Measurements from ENCODE around the gene NYNRIN.

The NYNRIN gene

GRCh38 chr14:24425704-24426103 is 26.9 kb downstream of the NYNRIN start:
- Histone ChIP-seq H3K4me1 (ENCODE audit: control insufficient read depth in 1 of 2, insufficient read depth in 2 of 2, low read length in 2 of 2) (peaks cover 50 to 51% of the 10 kb centered on the region in 2 donors), H3K9ac (ENCODE audit: low read depth in 1 of 2, low read length in 2 of 2) (no peak overlapping the region), H3K27ac (ENCODE audit: low read depth, low read length) (no peak overlapping the region)

GRCh38 chr14:24426150-24426911 is 27.5 kb downstream of the NYNRIN start:
- Histone ChIP-seq H3K9me3 (ENCODE audit: control insufficient read depth in 1 of 2, low read length in 2 of 2) (no peaks in the 10 kb centered on the region), H3K36me3 (ENCODE audit: control insufficient read depth in 1 of 2, insufficient read depth in 2 of 2, low read length in 2 of 2) (peaks cover 0 to 3% of the 10 kb centered on the region in 2 donors), H3K4me3 (ENCODE audit: low read depth in 1 of 2, low read length in 2 of 2) (peak overlapping the region; percentile 51 to 60), H3K27me3 (ENCODE audit: control insufficient read depth in 1 of 2, insufficient read depth in 2 of 2, low read length in 2 of 2) (no peaks in the 10 kb centered on the region), H3K27ac (ENCODE audit: low read depth, low read length) (peak overlapping the region; percentile 35), H3K9ac (ENCODE audit: low read depth in 1 of 2, low read length in 2 of 2) (peak overlapping the region in 1 of 2 donors; percentile 8), H3K4me1 (ENCODE audit: control insufficient read depth in 1 of 2, insufficient read depth in 2 of 2, low read length in 2 of 2) (peaks cover 56 to 57% of the 10 kb centered on the region in 2 donors)

More at GRCh38 chr14:24425704-24426103, 26.9 kb downstream of the NYNRIN start:
- H3K9me3 ChIP-seq (ENCODE audit: control insufficient read depth in 1 of 2, low read length in 2 of 2): no peaks in the 10 kb centered on the region
- H3K36me3 ChIP-seq (ENCODE audit: control insufficient read depth in 1 of 2, insufficient read depth in 2 of 2, low read length in 2 of 2): peaks cover 0 to under 1% of the 10 kb centered on the region in 2 donors
- no peaks in the 10 kb centered on the region for H3K27me3 ChIP-seq (ENCODE audit: control insufficient read depth in 1 of 2, insufficient read depth in 2 of 2, low read length in 2 of 2)
- peak overlapping the region in 1 of 2 donors; percentile 60 for H3K4me3 ChIP-seq (ENCODE audit: low read depth in 1 of 2, low read length in 2 of 2)

GRCh38 chr14:24426912-24427536 is 28.2 kb downstream of the NYNRIN start:
- H3K4me1 ChIP-seq (ENCODE audit: control insufficient read depth in 1 of 2, insufficient read depth in 2 of 2, low read length in 2 of 2): peaks cover 63 to 64% of the 10 kb centered on the region in 2 donors

GRCh38 chr14:24427537-24428508 is 29.0 kb downstream of the NYNRIN start:
- H3K36me3 ChIP-seq (ENCODE audit: control insufficient read depth in 1 of 2, insufficient read depth in 2 of 2, low read length in 2 of 2): peaks cover 10 to 11% of the 10 kb centered on the region in 2 donors
- H3K27ac ChIP-seq (ENCODE audit: low read depth, low read length): peak overlapping the region; percentile 74
- peaks cover 63 to 66% of the 10 kb centered on the region in 2 donors for H3K4me1 ChIP-seq (ENCODE audit: control insufficient read depth in 1 of 2, insufficient read depth in 2 of 2, low read length in 2 of 2)
- peak overlapping the region; percentile 42 to 59 for H3K4me3 ChIP-seq (ENCODE audit: low read depth in 1 of 2, low read length in 2 of 2)
- H3K9ac ChIP-seq (ENCODE audit: low read depth in 1 of 2, low read length in 2 of 2): peak overlapping the region; percentile 30 to 71
- H3K9me3 ChIP-seq (ENCODE audit: control insufficient read depth in 1 of 2, low read length in 2 of 2): no peaks in the 10 kb centered on the region
- no peaks in the 10 kb centered on the region for H3K27me3 ChIP-seq (ENCODE audit: control insufficient read depth in 1 of 2, insufficient read depth in 2 of 2, low read length in 2 of 2)

More at GRCh38 chr14:24426912-24427536, 28.2 kb downstream of the NYNRIN start:
- Histone ChIP-seq H3K4me3 (ENCODE audit: low read depth in 1 of 2, low read length in 2 of 2) (peak overlapping the region; percentile 55 to 59), H3K27ac (ENCODE audit: low read depth, low read length) (peak overlapping the region; percentile 74), H3K27me3 (ENCODE audit: control insufficient read depth in 1 of 2, insufficient read depth in 2 of 2, low read length in 2 of 2) (no peaks in the 10 kb centered on the region), H3K9me3 (ENCODE audit: control insufficient read depth in 1 of 2, low read length in 2 of 2) (no peaks in the 10 kb centered on the region), H3K9ac (ENCODE audit: low read depth in 1 of 2, low read length in 2 of 2) (peak overlapping the region in 1 of 2 donors; percentile 71), H3K36me3 (ENCODE audit: control insufficient read depth in 1 of 2, insufficient read depth in 2 of 2, low read length in 2 of 2) (peaks cover 2 to 4% of the 10 kb centered on the region in 2 donors)

- Histone ChIP-seq H3K9ac (ENCODE audit: low read depth in 1 of 2, low read length in 2 of 2) (peak overlapping the region; percentile 78 to 98), H3K9me3 (ENCODE audit: control insufficient read depth in 1 of 2, low read length in 2 of 2) (no peaks in the 10 kb centered on the region), H3K4me1 (ENCODE audit: control insufficient read depth in 1 of 2, insufficient read depth in 2 of 2, low read length in 2 of 2) (peaks cover 60 to 66% of the 10 kb centered on the region in 2 donors), H3K36me3 (ENCODE audit: control insufficient read depth in 1 of 2, insufficient read depth in 2 of 2, low read length in 2 of 2) (peaks cover 19 to 20% of the 10 kb centered on the region in 2 donors), H3K27ac (ENCODE audit: low read depth, low read length) (peak overlapping the region; percentile 96), H3K4me3 (ENCODE audit: low read depth in 1 of 2, low read length in 2 of 2) (peak overlapping the region; percentile 96 to 97), H3K27me3 (ENCODE audit: control insufficient read depth in 1 of 2, insufficient read depth in 2 of 2, low read length in 2 of 2) (no peaks in the 10 kb centered on the region)
Measured at GRCh38 chr14:24428628-24429394, 30.0 kb downstream of the NYNRIN start.

DNA sequence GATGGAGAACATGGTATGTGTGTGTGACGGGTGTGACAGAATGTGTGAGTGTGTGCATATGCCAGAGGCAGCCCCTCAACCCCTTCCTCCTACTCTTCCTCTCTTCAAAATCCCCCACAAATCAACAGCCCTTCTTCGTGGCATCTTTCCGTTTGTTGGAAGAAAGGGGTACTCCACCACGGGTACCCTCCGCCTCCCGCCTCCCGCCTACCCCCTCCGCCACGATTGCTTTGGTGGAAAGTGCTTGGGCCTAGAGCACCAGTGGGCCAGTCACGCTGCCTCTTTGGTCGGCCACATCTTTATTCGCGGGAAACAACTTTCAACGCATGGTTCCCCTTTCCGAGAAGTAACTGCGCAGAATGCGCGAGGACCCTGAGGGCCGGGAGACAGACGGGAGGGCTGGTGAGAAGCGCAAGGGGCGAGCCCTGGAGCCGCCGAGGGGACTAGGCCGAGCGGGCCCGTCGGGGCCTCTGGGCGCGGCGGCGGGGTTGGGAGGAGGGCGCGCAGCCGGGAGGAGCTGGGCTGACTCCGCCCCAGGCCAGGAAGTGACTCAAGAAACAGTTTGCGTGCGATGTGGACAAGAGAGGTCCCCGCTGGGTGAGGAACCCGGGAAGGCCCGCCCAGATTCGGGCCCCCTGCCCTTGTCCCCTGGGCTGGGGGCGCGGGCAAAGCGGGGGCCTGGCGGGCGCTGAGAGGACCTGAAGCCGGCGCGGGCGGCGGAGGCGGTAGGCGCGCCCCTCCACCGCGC is 30.8 kb downstream of the NYNRIN start, which contains the start of the genes CBLN3 and KHNYN:
Gene CBLN3, minus strand, starts transcription at position 274 of the 748 bp plus-strand sequence. CDS start 614 bp downstream, outside the sequence.
Gene KHNYN, plus strand, starts transcription at position 560 of the 748 bp plus-strand sequence. CDS start 777 bp downstream, outside the sequence.
- peak within 1 kb of the TSS; percentile 98 to 100 for H3K9ac ChIP-seq (ENCODE audit: low read depth in 1 of 2, low read length in 2 of 2)
- no peaks in the 10 kb centered on the region for H3K9me3 ChIP-seq (ENCODE audit: control insufficient read depth in 1 of 2, low read length in 2 of 2)
- peaks cover 60 to 66% of the 10 kb centered on the region in 2 donors for H3K4me1 ChIP-seq (ENCODE audit: control insufficient read depth in 1 of 2, insufficient read depth in 2 of 2, low read length in 2 of 2)

GRCh38 chr14:24430143-24430681 is 31.4 kb downstream of the NYNRIN start:
- no peaks in the 10 kb centered on the region for H3K9me3 ChIP-seq (ENCODE audit: control insufficient read depth in 1 of 2, low read length in 2 of 2)
- peak overlapping the region; percentile 98 to 100 for H3K9ac ChIP-seq (ENCODE audit: low read depth in 1 of 2, low read length in 2 of 2)
- H3K4me3 ChIP-seq (ENCODE audit: low read depth in 1 of 2, low read length in 2 of 2): peak overlapping the region; percentile 96 to 97
- H3K36me3 ChIP-seq (ENCODE audit: control insufficient read depth in 1 of 2, insufficient read depth in 2 of 2, low read length in 2 of 2): peaks cover 20 to 25% of the 10 kb centered on the region in 2 donors
- H3K27me3 ChIP-seq (ENCODE audit: control insufficient read depth in 1 of 2, insufficient read depth in 2 of 2, low read length in 2 of 2): no peaks in the 10 kb centered on the region
- H3K4me1 ChIP-seq (ENCODE audit: control insufficient read depth in 1 of 2, insufficient read depth in 2 of 2, low read length in 2 of 2): peaks cover 55 to 63% of the 10 kb centered on the region in 2 donors
- peak overlapping the region; percentile 96 for H3K27ac ChIP-seq (ENCODE audit: low read depth, low read length)

More for the DNA sequence above, 30.8 kb downstream of the NYNRIN start, which contains the start of the genes CBLN3 and KHNYN:
- H3K36me3 ChIP-seq (ENCODE audit: control insufficient read depth in 1 of 2, insufficient read depth in 2 of 2, low read length in 2 of 2): peaks cover 20 to 25% of the 10 kb centered on the region in 2 donors
- H3K27ac ChIP-seq (ENCODE audit: low read depth, low read length): peak within 1 kb of the TSS; percentile 96
- H3K4me3 ChIP-seq (ENCODE audit: low read depth in 1 of 2, low read length in 2 of 2): peak within 1 kb of the TSS; percentile 96 to 97
- no peaks in the 10 kb centered on the region for H3K27me3 ChIP-seq (ENCODE audit: control insufficient read depth in 1 of 2, insufficient read depth in 2 of 2, low read length in 2 of 2)

- Histone ChIP-seq H3K9ac (ENCODE audit: low read depth in 1 of 2, low read length in 2 of 2) (peak overlapping the region; percentile 98 to 100), H3K27ac (ENCODE audit: low read depth, low read length) (peak overlapping the region; percentile 96), H3K36me3 (ENCODE audit: control insufficient read depth in 1 of 2, insufficient read depth in 2 of 2, low read length in 2 of 2) (peaks cover 22 to 25% of the 10 kb centered on the region in 2 donors), H3K9me3 (ENCODE audit: control insufficient read depth in 1 of 2, low read length in 2 of 2) (no peaks in the 10 kb centered on the region), H3K4me3 (ENCODE audit: low read depth in 1 of 2, low read length in 2 of 2) (peak overlapping the region; percentile 96 to 97), H3K4me1 (ENCODE audit: control insufficient read depth in 1 of 2, insufficient read depth in 2 of 2, low read length in 2 of 2) (peaks cover 52 to 56% of the 10 kb centered on the region in 2 donors), H3K27me3 (ENCODE audit: control insufficient read depth in 1 of 2, insufficient read depth in 2 of 2, low read length in 2 of 2) (no peaks in the 10 kb centered on the region)
Measured at GRCh38 chr14:24430682-24431568, 32.1 kb downstream of the NYNRIN start.

Data from duodenal mucosa (tissue), 2 donors.